Measurements from ENCODE around the gene CCDC134.
"Not testable (repeated sequence)": the region's sequence is repeated elsewhere in the genome, so short reads cannot be mapped to it uniquely, and the experiment has no call there.

CCDC134 gene

DNA sequence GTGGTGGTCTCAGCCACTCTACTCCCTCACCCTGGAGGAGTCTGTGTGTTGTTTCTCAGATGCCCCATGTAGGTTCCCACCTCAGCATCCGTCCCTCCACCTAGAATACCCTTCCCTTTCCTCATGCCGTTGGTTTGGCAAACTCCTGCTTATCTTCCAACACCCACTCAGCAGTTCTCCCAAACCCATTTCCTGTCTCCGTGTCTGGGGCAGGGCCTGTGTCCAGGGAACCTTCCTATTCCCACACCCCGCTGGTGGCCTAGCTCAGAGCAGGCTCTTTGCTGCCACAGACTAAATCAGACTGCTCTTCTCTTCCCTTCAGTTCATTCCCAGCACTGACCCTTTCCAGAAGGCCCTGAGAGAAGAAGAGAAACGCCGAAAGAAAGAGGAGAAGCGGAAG is 24.9 kb downstream of the CCDC134 start:
- no peak for DNase-seq (ENCODE audit: low spot score)

GRCh38 chr22:41826021-41826420 is 25.5 kb downstream of the CCDC134 start:
- no peak for DNase-seq (ENCODE audit: low spot score)

DNA sequence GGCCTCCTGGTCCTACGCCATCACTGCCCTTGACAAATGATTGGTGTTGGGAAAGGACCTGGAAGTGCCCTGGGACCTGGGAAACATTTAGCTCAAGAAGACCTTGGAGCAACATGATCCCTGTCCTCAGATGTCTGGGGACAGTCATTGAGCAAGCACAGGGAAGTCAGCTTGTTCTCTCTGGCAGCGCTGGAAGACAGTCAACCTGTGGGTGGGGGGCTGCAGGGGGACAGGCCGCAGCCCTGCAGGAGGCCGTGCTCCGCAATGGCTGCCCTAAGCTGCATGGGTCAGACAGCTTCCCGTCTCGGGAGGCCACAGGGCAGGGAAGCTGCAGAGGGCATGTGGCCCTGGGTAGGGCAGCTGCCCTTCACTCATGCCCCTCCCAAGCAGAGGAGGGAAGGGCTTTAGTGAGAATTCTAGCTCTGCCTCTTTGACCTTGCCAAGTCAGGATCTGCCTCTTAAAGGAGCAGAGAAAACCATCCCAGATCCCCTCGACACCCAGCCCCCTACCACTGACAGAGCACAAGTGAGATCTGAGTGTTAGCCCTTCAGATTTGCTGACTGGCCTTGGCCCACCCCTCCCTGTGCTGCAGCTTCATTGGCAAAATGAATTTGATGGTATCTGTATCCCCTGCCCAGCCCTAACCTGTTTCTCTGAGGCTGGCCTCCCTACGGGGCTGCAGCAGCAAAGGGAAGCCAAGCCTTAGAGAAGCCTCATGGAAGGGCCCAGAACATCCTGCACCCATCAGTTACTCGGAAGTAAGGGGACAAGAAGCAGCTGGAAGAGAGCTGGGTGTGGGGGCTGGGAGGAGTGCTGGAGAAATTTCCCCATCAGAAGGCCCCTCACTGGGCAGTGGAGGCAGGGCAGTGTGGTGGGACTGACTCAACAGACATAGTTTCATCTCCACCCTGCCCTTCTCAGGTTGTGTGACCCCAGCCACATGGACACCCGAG is 26.2 kb downstream of the CCDC134 start:
- no peak for DNase-seq (ENCODE audit: low spot score)

GRCh38 chr22:41827671-41828070 is 27.2 kb downstream of the CCDC134 start:
- no peak for DNase-seq (ENCODE audit: low spot score)

DNA sequence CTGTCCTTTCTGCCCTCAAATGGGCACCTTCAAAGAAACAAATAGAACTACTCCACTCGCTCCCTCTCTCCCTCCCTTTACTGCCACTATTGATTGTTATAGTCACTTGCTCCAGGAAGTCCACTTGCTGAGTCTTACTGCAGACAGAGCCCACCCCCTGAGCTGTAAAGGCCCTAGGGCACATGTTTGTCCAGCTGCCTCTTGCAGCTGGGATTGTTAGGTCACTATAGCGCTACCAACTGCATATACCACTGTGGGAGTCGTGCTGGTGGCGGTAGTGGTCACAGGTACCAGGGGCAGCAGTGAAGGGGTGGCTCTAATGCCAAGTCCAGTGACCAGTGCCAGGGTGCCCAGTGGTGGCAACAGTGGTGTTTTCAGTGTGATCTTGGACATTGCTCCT is 28.0 kb downstream of the CCDC134 start:
- no peak for DNase-seq (ENCODE audit: low spot score)

GRCh38 chr22:41830174-41830573 is 29.7 kb downstream of the CCDC134 start:
- DNase-seq (ENCODE audit: low spot score): no peak

- DNase-seq (ENCODE audit: low spot score): peak; percentile 21
These were observed 30.9 kb downstream of the CCDC134 start for GRCh38 chr22:41831383-41831782.

DNA sequence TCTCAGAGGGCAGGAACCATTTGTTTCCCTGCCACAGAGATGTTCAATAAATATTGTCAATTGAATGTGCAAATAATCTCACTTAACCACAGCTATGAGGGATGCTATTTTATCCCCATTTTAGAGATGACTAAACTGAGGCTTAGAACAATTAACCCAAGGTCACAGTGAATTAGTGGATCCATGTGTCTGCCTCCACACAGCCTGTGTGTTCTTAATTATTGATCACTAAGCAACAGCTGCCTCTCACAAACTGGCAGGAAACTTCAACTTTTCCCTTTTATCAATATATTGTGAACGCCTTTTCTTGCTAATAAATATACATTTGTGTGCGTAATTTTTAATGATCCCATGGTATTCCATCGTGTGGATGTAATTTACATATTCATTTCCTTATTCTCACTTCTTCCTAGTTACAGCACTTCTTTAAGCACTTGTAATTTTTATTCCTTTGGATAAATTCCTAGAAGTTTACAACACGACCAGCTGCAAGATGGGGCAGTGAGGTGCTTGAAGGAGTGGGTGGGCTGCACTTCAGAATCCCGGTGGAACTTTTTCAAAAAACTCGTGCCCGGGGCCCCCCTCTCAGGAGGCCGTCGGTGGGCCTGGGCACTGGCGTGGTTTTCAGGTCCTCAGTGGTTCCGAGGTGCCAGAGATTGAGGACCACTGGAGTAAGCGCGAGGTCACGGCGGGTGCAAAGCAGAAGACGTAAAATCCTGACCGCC is 31.5 kb downstream of the CCDC134 start:
- no peak for DNase-seq (ENCODE audit: low spot score)

- peak; percentile 99 for DNase-seq (ENCODE audit: low spot score)
These were observed 32.3 kb downstream of the CCDC134 start, which contains the start of gene SREBF2 for GRCh38 chr22:41832553-41833368. Gene SREBF2, plus strand, starts transcription at chr22:41833105. Its CDS starts 166 bp downstream, at chr22:41833271.

DNA sequence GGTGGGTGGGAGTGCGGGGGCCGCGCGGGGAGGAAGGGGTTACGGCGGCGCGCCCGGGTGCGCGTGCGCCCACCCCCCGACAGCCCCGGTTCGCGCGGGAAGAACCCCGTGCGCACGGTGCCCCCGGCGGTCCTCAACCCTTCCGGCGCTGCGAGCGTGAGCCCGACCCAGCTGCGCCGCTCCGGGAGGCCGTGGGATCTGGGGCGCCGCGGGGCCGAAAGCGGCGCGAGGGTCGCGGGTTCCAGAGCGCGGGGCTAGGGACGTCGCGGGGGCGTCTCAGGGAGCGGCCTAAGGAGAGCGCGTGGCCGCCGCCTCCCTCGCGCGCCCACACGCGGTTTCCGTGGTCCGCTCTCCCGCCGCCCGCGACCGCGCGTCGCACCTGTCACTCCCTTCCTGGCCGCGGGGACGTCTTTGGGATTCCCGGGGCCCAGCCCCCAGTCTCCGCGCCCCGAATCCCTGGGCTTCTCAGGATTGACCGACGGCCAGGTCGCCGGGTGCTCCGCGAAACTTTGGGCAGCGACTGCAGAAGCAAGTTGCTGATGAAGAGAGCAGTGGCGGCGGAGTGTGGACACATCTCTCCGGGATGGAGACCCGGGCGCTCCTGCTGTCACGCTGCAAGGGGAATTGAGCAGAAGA is 33.0 kb downstream of the CCDC134 start:
- DNase-seq (ENCODE audit: low spot score): peak; percentile 48

DNA sequence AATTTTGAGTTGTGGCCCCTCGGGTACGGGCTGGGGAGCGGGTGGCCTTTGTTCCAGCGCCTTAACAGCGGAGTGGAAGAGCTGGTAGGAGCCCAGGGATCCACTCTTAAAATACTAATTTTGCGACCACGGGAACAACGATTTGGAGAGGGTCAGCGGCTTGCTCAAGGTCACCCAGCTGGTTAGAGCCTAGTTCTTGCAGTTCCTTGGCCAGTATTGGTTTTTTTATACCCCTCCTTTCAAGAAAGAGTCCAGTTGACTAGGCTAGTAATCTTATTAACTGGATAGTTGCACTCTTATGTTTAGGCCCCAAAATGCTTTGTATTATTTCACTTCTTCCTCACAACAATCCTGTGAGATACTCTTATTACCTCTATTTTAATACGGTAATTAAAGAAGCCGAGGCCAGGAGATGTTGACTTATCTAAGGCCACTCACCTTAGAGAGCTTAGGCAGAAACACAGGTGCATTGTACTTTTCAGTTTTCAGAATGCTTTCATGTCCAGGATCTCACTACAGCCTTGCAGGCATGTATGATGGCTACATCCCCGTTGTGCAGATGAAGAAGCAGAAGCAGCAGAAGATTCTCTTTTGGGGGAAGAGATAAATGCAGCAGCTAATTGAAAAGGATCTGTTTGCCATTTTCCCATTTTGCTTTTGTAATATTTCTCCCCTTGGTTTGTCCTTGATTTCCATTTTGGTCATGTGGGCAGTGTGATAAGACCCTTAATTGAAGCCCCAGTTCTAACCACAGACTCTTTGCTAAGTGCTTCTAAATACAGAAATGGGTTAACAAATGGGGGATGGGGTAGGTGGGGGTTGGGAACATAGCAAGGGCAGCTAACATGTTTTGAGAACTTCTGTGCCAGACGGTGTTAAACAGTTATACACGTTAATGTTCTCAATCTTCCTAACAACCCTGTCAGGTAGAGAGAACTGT is 33.8 kb downstream of the CCDC134 start:
- no peak for DNase-seq (ENCODE audit: low spot score)

GRCh38 chr22:41835462-41835861 is 35.0 kb downstream of the CCDC134 start:
- DNase-seq (ENCODE audit: low spot score): not testable (repeated sequence)

DNA sequence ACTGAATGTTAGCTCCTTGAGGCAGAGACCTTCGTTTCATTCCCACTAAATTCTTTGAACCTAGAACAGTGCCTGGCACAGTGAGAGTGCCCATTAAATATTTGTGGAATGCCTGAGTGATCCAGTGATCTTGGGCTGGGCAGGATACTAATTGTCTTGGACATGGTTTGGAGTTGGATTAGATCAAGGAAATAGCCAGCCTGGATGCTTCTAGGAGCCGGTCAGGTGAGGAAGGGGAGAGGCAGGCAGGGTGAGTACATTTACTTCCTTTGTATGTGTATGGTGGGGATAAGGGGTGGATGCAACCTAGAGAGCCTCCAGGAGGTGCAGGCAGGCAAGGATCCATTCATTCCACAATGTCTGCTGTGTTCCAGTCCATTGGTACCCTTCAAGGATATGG is 36.1 kb downstream of the CCDC134 start:
- DNase-seq (ENCODE audit: low spot score): no peak

- no peak for DNase-seq (ENCODE audit: low spot score)
These were observed 38.6 kb downstream of the CCDC134 start for GRCh38 chr22:41838842-41839618.

GRCh38 chr22:41840216-41840615 is 39.7 kb downstream of the CCDC134 start:
- no peak for DNase-seq (ENCODE audit: low spot score)

DNA sequence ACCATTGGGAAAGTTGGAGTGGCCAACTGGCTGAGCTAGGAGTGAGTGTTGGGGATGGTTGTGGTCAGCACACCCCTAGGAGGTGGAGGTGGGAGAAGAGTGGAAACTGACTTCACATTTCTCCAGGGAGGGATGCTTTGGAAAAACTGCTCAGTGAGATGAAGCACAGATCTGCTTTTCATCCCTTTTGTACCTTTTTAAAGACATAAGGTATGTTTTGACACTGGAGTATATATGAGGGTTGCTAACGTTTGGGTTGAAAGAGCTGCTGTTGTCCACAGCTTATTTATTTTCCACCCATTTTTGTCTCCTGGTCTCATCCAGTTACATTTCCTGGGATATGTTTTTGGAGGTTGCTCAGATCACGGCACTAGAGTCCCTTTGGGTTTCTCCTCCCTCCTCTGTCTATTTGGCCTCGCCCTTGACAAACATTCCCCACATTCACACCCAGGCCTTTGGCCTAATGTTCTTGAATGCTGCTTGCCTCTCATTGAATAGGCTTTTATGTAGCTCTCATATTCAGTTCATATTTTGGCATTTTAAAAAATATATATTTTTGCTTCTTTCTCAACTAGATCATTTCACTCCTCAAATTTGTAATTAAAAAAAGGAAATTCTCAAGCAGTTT is 40.7 kb downstream of the CCDC134 start:
- no peak for DNase-seq (ENCODE audit: low spot score)

- no peak for DNase-seq (ENCODE audit: low spot score)
These were observed 42.8 kb downstream of the CCDC134 start for GRCh38 chr22:41842996-41843970.

- DNase-seq (ENCODE audit: low spot score): peak; percentile 30
These were observed 43.6 kb downstream of the CCDC134 start for GRCh38 chr22:41844036-41844435.

Data from germinal center (tissue), 1 donor.